ENCODE data around the gene OSBPL10.
A peak's percentile ranks its signal among the peaks of the same experiment; 100 is the strongest.
"Not testable (repeated sequence)": the region's sequence is repeated elsewhere in the genome, so short reads cannot be mapped to it uniquely, and the experiment has no call there.

Gene OSBPL10

DNA sequence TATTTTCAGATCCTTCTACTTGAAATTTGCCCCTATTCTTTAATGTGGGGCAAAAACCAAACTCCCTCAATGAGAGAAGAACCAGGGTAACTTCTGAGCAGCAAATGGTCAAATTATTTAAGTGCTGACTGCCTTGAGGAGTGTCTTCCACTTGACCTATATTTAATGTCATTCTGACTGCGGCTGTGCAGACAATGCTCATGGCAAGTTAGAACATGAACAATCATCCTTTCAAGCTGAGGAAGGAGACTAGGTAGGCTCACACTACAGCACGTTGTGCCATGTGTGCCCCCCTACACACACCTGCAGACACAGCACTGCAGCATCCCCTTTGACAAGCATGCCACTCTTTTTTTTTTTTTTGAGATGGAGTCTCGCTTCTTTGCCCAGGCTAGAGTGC, 98.2 kb downstream of the OSBPL10 start:
- no peak for DNase-seq

- DNase-seq = no peak
Observed at GRCh38 chr3:31882431-31882830, 98.6 kb downstream of the OSBPL10 start.

- DNase-seq = no peak
Observed at GRCh38 chr3:31880482-31881078, 100.5 kb downstream of the OSBPL10 start.

- peak in 2 of 14 donors; percentile 4 to 16 for DNase-seq
Observed at GRCh38 chr3:31880020-31880419, 101.0 kb downstream of the OSBPL10 start.

DNA sequence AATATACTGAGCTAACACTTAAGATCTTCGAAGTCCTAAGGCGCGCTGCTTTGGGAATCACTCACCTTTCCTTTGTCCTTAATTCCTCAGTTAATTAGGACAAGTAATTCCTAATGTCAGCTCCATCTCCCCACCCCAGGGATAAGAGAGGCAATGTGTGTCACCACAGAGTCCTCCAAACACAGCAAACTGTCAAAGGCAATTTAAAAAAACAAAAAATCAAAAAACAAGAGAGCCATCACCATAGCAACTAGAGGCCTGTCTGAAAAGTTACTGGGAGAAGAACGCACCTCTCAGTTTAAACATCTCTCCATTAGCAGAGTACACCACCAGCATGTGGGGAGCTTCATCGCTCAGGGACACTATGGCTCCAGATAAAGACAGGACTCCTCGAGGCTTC, 101.7 kb downstream of the OSBPL10 start:
- no peak for DNase-seq

GRCh38 chr3:31878231-31878838, 102.7 kb downstream of the OSBPL10 start:
- DNase-seq = no peak

- DNase-seq = no peak
Observed at GRCh38 chr3:31876331-31876730, 104.7 kb downstream of the OSBPL10 start.

- DNase-seq = no peak
Observed at GRCh38 chr3:31875437-31875836, 105.6 kb downstream of the OSBPL10 start.

DNA sequence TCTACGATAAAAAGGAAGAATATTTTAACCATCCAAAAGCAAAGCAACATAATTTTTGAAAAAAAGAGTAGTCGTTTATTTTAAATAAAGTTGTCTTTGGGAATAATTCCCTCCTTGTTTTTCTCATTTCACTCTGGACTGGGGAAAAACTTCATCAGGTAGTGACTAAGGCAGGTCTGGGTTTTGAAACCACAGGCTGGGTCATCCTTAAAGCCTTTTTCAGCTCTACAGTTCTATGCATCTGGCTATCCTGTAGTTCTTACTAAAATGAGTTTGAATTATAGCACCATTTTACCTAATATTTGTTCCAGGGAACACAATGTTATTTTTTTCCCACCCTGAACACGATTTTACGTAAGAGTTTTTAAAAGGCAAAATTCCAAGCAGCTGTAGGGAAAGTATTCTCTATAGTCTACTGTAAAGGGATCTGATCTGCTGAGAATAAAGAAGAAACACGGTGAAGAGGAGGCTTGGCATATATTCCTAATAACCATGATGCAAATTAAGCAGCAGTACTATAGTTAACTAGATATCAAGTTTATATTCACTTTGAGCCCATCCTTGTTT, 107.7 kb downstream of the OSBPL10 start:
- DNase-seq = no peak

DNA sequence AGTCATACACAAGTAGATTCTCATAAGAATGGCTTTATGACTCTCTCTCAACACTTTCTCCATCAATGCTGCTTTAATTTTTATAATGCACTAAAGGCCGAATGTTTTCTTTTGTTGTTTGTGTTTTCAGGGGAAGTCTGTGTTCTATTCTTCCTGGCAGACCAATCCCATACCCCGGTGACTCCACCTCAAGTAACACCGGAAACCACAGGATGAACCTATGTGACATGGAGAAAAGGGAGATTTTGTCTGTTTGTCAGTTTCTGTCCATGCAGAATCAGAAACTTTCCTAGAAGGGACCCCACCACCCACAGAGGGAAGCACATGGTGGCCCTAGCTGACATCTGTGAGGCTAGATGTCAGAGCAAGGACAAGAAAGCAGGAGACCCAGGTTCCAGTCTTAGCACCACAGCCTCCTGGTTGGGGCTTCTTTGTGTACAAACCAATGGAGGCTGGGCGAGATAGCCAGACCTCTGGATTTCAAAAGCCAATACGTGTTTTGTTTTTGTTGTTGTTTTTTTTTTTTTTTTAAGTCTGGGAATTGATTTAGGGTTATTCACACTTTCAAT, 109.0 kb downstream of the OSBPL10 start:
- no peak for DNase-seq

- DNase-seq = not testable (repeated sequence)
Observed at GRCh38 chr3:31870111-31870510, 111.0 kb downstream of the OSBPL10 start.

GRCh38 chr3:31868236-31868635, 112.8 kb downstream of the OSBPL10 start:
- no peak for DNase-seq

GRCh38 chr3:31862666-31863279, 118.3 kb downstream of the OSBPL10 start:
- DNase-seq = no peak

GRCh38 chr3:31861826-31862225, 119.2 kb downstream of the OSBPL10 start:
- no peak for DNase-seq

- DNase-seq = not testable (repeated sequence)
Observed at GRCh38 chr3:31860642-31861041, 120.4 kb downstream of the OSBPL10 start.

DNA sequence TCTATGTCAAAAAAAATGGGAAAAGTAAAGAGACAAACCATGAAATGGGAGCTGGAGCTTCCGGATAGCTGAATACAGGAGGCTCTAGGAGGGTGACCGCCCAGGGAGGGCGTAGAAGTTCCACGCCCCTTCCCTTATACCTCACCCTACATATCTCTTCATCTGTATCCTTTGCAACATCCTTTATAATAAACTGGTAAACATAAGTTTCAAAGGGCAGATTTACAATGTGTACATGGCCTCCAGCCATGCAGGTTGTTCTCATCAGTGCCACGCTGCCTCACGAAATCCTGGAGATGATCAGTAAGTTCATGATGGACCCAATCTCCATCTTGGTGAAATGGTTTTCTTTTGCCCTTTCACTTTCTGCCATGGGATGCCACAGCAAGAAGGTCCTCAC, 121.8 kb downstream of the OSBPL10 start:
- no peak for DNase-seq

DNA sequence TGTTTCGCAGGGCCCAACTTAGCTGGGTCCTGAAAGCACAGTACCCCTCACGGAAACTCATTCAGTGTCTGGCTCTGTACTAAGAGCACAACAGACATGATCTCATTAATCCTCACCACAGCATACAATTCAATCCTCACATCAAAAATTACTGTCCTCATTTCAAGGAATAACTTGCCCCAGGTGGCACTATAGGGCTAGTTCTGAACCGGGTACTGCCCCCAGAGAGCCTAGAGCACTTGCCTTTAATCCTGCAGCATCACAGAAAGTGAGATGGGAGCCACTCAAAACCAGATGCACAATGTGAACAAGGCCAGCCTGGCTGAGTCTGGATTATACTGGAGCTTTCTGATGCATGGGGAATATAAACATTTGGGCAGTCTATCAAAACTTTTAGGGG, 122.6 kb downstream of the OSBPL10 start:
- no peak for DNase-seq

- no peak for DNase-seq
Observed at GRCh38 chr3:31853580-31853979, 127.5 kb downstream of the OSBPL10 start.

- no peak for DNase-seq
Observed at GRCh38 chr3:31851278-31851677, 129.8 kb downstream of the OSBPL10 start.

DNA sequence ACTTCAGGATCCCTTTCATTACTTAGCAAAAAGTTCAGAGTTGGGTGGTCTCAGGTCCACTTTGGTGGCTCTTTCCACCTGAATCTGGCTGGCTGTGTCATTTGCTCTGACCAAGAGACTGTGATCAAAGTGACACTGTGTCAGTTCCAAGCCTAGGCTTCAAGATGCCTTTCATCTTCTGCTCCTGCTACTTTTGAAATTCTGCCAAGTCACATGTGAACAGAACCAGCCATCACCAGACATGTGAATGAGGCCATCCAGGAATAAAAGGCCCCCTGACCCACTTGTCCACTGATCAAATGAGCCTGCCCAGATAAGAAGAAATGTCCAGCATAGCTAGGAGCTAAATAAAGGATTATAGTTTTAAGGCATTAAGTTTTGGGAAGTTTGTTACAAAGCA, 132.2 kb downstream of the OSBPL10 start:
- DNase-seq = peak in 1 of 14 donors; percentile 0

GRCh38 chr3:31848163-31848818, 132.8 kb downstream of the OSBPL10 start:
- no peak for DNase-seq

DNA sequence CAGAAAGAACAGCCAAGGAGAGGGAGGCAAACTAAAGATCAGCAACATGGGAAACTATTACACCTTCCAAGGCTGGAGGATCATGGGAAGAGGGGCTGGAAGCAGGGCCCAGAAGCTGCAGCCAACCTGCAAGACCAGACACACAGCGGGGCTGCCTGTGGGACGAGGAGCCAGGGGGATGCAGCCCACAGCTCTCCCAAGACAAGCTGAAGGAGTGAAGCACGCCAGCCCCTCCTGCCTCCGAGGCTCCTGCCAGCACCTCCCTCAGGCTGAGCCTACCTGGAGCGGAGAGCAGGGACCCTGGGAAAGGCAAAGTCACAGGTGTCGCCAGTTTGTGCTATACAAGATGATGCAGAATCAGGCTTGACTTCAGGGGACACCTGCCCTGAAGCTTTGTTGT, 133.3 kb downstream of the OSBPL10 start:
- DNase-seq = no peak

GRCh38 chr3:31841515-31841914, 139.5 kb downstream of the OSBPL10 start:
- no peak for DNase-seq
